GM12891 (cell line): Measurements from ENCODE around the gene STRADA.

Experiments used
- POLR2A ChIP-seq: IDR thresholded peaks from 2 replicates; pipeline ENCODE4 v1.6.1; 2011; ENCODE audit warnings: low read depth, low read length, control low read depth
- POLR2AphosphoS5 ChIP-seq: IDR thresholded peaks from 2 replicates; pipeline ENCODE4 v1.6.1; 2011; ENCODE audit warnings: low read depth, low read length, control low read depth
- POU2F2 ChIP-seq: IDR thresholded peaks from 2 replicates; pipeline ENCODE4 v1.6.1; 2011; ENCODE audit warnings: low read depth, mild to moderate bottlenecking, control low read depth, low read length, moderate library complexity
- SPI1 ChIP-seq: IDR thresholded peaks from 2 replicates; pipeline ENCODE4 v1.6.1; 2011; ENCODE audit warnings: low read depth, low read length, control low read depth
- TAF1 ChIP-seq: IDR thresholded peaks from 2 replicates; pipeline ENCODE4 v1.6.1; 2011; ENCODE audit warnings: low read depth, low read length, control low read depth

DNA sequence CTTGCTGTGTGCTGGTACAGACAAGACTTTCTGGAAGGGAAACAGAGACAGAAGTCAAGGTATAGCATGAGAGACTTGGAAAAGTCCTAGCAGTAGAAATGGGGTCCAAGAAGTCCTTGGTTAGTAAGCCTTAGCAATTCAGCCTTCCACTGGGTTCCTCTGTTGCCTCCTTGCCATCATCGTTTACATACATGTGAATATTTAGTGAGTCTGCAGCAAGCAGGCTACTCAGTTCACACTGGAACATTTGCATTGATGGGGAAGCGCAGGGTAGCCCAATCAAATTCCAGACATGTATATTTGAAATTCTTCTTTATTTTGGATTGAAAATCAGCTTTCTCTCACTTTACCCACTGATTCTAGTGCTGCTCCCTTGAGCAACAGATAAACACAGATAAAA is 68.7 kb downstream of the STRADA start:
- TF ChIP-seq POLR2A, result no peak
- no peak for TF ChIP-seq POLR2AphosphoS5
- no peak for TF ChIP-seq SPI1
- TF ChIP-seq TAF1, result no peak
- no peak for TF ChIP-seq POU2F2
